NCI-H2196 treated with DMSO at 0.1 percent for 48 hours (cell line): Measurements from ENCODE around the gene PLEKHJ1.

Experiments used
- DNase-seq: peaks from one replicate; lab custom pipeline; 2025; ENCODE audit not compliant: unreplicated experiment; lab: John Stamatoyannopoulos, UW

Gene PLEKHJ1

DNA sequence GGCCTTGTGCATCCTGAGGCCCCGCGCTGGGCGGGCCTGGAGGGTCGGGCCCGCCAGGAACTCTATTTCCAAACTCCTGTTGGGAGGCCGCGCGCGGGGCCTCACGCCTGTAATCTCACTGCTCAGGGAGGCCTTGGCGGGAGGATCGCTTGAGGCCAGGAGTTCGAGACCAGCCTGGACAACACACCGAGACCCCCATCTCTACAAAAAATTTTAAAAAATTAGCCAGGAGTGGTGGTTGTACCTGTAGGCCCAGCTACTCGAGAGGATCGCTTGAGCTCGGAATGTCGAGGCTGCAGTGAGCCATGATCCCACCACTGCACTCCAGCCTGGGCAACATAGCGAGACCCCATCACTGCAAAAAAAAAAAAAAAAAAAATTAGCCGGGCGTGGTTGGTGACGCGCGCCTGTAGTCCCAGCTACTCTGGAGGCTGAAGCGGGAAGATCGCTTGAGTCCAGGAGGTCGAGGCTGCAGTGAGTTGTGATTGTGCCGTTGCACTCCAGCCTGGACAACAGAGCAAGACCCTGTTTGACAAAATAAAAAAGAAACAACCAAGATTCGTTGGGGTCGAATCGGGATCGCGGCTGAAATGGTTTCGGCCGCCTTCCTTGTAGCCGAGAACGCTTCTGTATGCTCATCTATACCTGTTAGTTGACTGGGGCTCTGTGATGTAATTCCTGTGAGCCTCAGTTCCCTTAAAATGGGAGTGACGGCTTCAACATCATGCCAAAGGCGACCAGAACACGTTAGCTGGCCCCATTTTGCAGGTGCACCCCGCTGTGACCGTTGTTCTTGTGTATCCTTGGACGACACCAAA lies 1.1 kb upstream of the PLEKHJ1 start:
- no peak for DNase-seq

DNA sequence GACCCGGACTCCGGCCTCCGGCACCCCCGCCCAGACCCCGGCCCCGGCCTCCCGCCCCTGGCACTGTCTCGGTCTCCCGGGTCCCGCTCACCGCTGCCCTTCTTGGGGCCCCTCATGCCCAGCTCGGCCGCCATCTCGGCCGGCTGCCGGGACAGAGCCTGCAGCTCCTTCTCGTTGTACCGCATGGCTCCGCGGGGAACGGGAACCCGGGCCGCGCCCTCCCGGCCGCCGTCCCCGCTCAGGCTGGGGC lies 140 bp downstream of the PLEKHJ1 start:
- DNase-seq, result no peak

- peak; percentile 47 for DNase-seq
Measured at GRCh38 chr19:2235381-2236063, 607 bp downstream of the PLEKHJ1 start.

- DNase-seq, result peak; percentile 31
Measured at GRCh38 chr19:2234996-2235380, 1.1 kb downstream of the PLEKHJ1 start.

DNA sequence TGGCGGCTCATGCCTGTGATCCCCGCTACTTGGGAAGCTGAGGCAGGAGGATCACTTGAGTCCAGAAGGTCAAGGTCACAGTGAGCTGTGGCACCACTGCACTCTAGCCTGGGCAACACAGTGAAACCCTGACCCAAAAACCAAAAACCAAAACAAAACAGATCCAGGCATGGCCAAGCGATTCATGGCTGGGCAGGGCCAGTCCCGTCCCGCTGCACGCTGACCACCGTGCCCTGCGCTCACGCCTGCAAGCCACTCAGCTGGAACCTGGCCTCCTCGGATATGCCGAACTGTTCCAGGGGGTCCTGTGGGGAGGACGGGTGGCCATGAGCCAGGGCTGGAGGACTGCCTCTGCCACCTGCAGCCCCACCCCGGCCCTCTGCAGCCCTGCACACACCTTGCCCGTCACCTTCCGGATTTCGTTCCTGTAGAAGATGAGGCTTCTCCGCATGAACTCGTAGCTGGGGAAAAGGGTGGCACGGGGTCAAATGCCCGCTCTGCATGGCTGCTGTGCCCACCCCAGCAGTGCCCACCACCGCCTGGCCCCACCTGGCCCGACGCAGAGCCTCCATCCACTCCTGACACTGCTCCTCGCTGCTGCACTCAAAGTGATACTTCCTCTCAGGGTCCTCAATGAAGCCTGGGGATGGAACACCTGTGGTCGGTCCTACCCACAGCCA lies 2.4 kb downstream of the PLEKHJ1 start:
- no peak for DNase-seq

- no peak for DNase-seq
Measured at GRCh38 chr19:2232286-2233151, 3.6 kb downstream of the PLEKHJ1 start.

GRCh38 chr19:2231621-2232221 lies 4.4 kb downstream of the PLEKHJ1 start:
- DNase-seq, result no peak

DNA sequence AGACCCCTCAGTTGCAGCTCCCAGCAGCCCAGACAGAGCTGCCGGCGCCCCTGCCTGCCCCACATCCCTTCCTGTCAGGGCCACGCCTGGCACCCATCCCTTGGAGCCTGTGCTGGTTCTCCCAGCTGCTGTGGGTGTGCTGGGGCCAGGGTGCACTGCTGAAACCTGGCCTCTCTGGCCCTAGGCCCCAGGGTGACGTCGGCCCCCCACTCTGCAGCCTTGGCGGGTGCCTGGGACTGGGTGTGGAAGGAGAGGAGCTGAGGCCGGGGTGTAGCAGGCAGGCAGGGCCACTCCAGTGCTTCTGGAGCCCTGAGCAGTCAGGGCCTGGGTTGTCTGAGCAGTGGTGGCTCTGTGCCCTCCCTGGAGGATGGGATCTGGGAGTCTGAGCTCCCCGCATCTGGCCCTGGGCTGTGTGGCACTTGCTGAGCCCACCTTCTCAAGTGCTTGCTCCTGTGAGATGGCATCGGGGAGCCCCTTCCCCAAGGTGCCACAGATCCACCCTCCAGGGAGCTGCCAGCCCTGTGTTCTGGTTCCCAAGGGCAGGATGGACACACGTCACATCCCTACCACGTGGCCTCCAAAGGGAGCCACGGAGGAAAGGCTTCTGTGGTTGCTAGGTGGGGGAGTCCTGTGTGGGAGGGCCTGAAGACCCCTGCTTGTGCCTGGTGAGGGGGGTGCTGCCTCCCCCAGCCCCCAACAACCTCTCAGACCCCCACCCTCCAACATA lies 5.2 kb downstream of the PLEKHJ1 start:
- no peak for DNase-seq

DNA sequence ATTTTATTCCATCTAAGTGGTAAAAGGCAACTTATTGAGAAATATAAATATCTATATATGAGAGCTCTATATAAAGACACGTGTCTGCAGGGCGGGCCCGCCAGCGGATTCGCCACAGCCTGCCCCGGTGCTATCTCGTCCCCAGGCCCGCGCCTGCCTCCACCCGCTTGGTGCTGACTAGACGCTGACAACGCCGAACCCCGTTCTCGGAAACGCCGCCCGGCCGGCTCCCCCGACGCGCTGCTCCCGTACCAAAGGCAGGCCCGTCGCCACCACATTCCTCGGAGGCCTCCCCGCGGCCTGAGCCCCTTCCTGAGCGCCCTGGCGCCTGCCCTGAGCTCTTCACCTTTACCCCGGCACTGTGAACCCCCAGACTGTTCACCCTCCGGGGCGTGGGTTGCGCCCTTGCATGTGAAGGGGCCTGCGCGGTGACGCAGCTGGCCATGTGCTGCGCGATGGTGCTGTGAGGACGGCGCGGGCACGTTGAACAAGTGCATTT lies 6.0 kb downstream of the PLEKHJ1 start:
- no peak for DNase-seq

DNA sequence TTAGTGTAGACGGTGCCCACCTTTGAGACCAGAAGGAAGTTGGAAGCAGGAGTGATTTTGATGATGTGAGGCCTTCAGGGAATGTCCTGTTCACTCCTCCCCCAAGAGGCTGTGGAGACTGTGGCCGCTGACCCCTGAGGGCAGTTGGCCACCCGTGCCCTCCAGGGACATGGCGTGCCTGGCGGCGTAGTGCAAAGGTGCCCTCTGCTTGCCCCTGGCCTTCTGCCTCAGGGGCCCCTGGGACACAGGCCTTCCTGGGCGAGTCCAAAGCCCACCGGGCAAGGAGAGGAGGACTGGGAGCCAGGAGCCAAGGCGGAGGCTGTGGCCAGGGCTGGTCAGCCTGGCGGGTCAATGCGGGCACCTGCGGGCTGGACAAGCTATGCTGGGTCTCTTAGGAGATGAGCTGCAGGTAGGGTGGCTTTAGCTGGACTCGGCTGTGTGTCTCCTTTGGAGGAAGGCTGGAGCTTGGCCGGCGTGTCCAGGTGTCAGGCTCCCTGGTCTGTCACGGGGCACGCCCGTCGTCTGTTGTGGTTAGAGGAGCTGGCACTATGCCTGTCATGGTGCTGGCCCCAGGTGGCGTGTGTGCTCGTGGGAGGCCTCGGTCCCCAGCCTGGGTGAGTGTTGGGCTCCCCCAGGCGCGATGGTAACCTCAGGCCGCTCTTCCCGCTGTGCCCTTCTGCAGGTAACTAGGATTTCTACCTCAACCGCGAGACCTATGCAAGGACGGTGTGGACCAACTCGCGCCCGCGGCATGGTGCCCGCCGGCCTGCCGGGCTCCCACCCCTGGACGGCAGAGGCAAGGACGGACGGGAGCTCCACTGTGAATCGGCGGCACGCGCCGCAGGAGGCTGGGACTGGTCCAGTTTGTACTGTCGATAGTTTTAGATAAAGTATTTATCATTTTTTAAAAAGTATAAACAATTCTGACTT lies 6.8 kb downstream of the PLEKHJ1 start:
- DNase-seq, result no peak

GRCh38 chr19:2228157-2229030 lies 7.7 kb downstream of the PLEKHJ1 start:
- no peak for DNase-seq

GRCh38 chr19:2227415-2228156 lies 8.5 kb downstream of the PLEKHJ1 start:
- DNase-seq, result no peak

DNA sequence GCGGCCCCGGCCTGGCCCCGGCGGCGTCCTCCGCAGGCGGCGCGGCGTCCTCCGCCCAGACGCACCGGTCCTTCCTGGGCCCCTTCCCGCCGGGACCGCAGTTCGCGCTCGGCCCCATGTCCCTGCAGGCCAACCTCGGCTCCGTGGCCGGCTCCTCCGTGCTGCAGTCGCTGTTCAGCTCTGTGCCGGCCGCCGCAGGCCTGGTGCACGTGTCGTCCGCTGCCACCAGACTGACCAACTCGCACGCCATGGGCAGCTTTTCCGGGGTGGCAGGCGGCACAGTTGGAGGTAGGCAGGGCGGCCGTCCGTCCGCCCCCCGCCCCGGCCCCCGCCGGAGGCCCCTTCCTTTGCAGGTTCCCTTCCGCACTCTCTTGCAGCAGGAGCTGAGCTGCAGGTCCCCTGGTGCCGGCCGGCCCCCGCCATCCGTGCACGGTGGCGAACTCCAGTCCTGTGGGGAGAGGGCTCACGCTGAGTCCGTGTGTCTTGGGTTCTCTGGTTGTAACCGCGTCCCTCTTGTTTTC lies 9.2 kb downstream of the PLEKHJ1 start:
- no peak for DNase-seq

DNA sequence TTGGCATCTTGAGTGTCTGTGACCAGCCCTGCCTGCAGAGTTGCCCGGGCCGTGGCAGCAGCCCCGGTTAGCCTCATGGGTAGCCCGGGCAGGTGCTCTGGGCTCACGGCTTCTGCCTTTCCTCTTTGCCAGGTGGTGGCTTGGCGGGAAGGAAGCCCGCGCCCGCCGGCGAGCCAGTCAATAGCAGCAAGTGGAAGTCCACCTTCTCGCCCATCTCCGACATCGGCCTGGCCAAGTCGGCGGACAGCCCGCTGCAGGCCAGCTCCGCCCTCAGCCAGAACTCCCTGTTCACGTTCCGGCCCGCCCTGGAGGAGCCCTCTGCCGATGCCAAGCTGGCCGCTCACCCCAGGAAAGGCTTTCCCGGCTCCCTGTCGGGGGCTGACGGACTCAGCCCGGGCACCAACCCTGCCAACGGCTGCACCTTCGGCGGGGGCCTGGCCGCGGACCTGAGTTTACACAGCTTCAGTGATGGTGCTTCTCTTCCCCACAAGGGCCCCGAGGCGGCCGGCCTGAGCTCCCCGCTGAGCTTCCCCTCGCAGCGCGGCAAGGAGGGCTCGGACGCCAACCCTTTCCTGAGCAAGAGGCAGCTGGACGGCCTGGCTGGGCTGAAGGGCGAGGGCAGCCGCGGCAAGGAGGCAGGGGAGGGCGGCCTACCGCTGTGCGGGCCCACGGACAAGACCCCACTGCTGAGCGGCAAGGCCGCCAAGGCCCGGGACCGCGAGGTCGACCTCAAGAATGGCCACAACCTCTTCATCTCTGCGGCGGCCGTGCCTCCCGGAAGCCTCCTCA lies 9.9 kb downstream of the PLEKHJ1 start:
- DNase-seq, result no peak

GRCh38 chr19:2225415-2226050 lies 10.6 kb downstream of the PLEKHJ1 start:
- DNase-seq, result no peak
